Measurements from ENCODE around the gene PLPPR4. TPM values are rescaled to one million over a fixed set of nuclear protein-coding genes. Genes with fewer than 3 reads are reported as not detected.

Gene PLPPR4
- total RNA-seq, 1 experiment from 2014 or later, result not detected

DNA sequence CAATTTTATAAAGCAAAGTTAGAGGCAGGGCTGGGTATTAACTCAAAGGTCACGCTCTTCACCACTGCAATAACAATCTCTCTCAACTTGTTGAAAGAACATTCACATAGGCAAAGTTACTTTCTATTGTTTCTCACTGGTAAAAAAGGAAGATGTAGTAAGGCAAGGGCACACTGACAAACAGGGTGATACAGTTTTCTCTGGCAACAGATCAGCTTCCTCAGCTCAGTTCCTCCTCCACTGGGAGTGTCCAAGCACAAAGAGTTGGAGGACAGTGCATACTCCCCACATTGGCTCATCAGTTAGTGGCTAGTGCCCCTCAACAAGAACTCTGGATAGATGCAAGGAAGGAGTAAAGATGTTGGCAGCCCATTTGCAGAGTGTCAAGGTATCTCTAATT is 3.7 kb downstream of the PLPPR4 start:
- Mint-ChIP-seq H3K9me3 (ENCODE audit: unreplicated experiment) (no peaks in the 10 kb centered on the region), H3K27me3 (ENCODE audit: insufficient read depth, unreplicated experiment) (peaks cover 2% of the 10 kb centered on the region), H3K36me3 (ENCODE audit: insufficient read depth, unreplicated experiment) (no peaks in the 10 kb centered on the region), H3K27ac (ENCODE audit: unreplicated experiment) (no peak overlapping the region), H3K4me3 (ENCODE audit: unreplicated experiment) (no peak overlapping the region), H3K4me1 (ENCODE audit: low read depth, unreplicated experiment) (no peaks in the 10 kb centered on the region)
- CTCF ChIA-PET, result no interaction called here
- intact Hi-C loops (cut with micrococcal nuclease; ENCODE audit: unreplicated experiment), result no loop called here
- H3K9me3 ChIP-seq, result no peaks in the 10 kb centered on the region
- no peak overlapping the region for H3K4me3 ChIP-seq (ENCODE audit: low read depth, low read length)
- DNase-seq, result no peak
- BruUV-seq (replicated peaks), result no TSS peak
- TF ChIP-seq CTCF (IDR thresholded peaks at IDR 0.05; ENCODE audit: insufficient read depth in 1 of 2, low read depth in 1 of 2, low read length in 1 of 2, severe bottlenecking in 1 of 2, unreplicated experiment in 1 of 2), result no peak
- H3K36me3 ChIP-seq (ENCODE audit: control insufficient read depth, insufficient read depth, low read length), result no peaks in the 10 kb centered on the region
- no peaks in the 10 kb centered on the region for H3K27me3 ChIP-seq (replicated peaks; ENCODE audit: control insufficient read depth, insufficient read depth, low read length)
- POLR2A ChIA-PET, result no interaction called here
- no peaks in the 10 kb centered on the region for H3K4me1 ChIP-seq

DNA sequence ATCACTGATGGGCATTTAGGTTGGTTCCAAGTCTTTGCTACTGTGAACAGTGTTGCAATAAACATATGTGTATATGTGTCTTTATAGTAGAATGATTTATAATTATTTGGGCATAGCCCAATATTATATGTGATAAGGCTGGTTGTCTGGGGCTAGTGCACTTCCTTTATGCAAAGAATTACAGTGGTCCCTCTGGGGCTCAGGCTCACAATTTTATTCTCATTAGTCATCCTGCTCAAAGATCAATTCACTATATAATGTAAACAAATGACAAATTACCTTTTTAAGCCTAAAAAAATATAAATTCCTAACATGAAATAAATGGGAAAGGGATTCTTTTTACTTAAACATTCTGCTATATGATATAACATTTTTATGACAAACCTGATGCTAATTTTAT is 5.0 kb downstream of the PLPPR4 start:
- H3K27me3 ChIP-seq (replicated peaks; ENCODE audit: control insufficient read depth, insufficient read depth, low read length), result no peaks in the 10 kb centered on the region
- TF ChIP-seq CTCF (IDR thresholded peaks at IDR 0.05; ENCODE audit: insufficient read depth in 1 of 2, low read depth in 1 of 2, low read length in 1 of 2, severe bottlenecking in 1 of 2, unreplicated experiment in 1 of 2), result no peak
- Mint-ChIP-seq H3K36me3 (ENCODE audit: insufficient read depth, unreplicated experiment) (no peaks in the 10 kb centered on the region), H3K9me3 (ENCODE audit: unreplicated experiment) (no peaks in the 10 kb centered on the region), H3K27ac (ENCODE audit: unreplicated experiment) (no peak overlapping the region), H3K4me3 (ENCODE audit: unreplicated experiment) (no peak overlapping the region), H3K27me3 (ENCODE audit: insufficient read depth, unreplicated experiment) (no peaks in the 10 kb centered on the region), H3K4me1 (ENCODE audit: low read depth, unreplicated experiment) (no peaks in the 10 kb centered on the region)
- no TSS peak for BruUV-seq (replicated peaks)
- intact Hi-C loops (cut with micrococcal nuclease; ENCODE audit: unreplicated experiment), result no loop called here
- H3K36me3 ChIP-seq (ENCODE audit: control insufficient read depth, insufficient read depth, low read length), result no peaks in the 10 kb centered on the region
- no peak overlapping the region for H3K4me3 ChIP-seq (ENCODE audit: low read depth, low read length)
- CTCF ChIA-PET, result no interaction called here
- POLR2A ChIA-PET, result no interaction called here
- H3K4me1 ChIP-seq, result no peaks in the 10 kb centered on the region
- no peak for DNase-seq
- no peaks in the 10 kb centered on the region for H3K9me3 ChIP-seq

DNA sequence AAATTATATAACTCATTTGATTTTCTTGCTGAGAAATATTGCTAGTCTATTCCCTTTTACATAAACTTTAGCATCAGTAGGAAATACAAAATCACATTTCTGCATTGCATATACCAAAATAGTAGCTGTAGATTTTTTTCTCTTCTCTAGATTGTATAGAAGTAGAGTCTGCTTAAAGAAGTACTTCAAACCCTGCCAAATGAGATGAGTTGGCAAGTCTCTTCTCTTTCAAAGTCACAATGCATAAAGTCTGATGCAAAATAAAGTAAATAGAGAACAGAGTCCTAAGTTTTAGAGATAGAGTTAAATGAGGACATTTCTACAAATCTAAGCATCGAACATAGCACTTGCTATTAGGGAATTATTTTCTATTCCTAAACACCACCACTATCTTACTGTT is 6.4 kb downstream of the PLPPR4 start:
- intact Hi-C loops (cut with micrococcal nuclease; ENCODE audit: unreplicated experiment), result no loop called here
- no peaks in the 10 kb centered on the region for H3K4me1 ChIP-seq
- Mint-ChIP-seq H3K27me3 (ENCODE audit: insufficient read depth, unreplicated experiment) (no peaks in the 10 kb centered on the region), H3K27ac (ENCODE audit: unreplicated experiment) (no peak overlapping the region), H3K4me3 (ENCODE audit: unreplicated experiment) (no peak overlapping the region), H3K4me1 (ENCODE audit: low read depth, unreplicated experiment) (no peaks in the 10 kb centered on the region), H3K9me3 (ENCODE audit: unreplicated experiment) (no peaks in the 10 kb centered on the region), H3K36me3 (ENCODE audit: insufficient read depth, unreplicated experiment) (no peaks in the 10 kb centered on the region)
- TF ChIP-seq CTCF (IDR thresholded peaks at IDR 0.05; ENCODE audit: insufficient read depth in 1 of 2, low read depth in 1 of 2, low read length in 1 of 2, severe bottlenecking in 1 of 2, unreplicated experiment in 1 of 2), result no peak
- no peaks in the 10 kb centered on the region for H3K9me3 ChIP-seq
- ChIA-PET POLR2A (no interaction called here), CTCF (interaction anchor here (0.7 kb wide), 1 partner anchor 15 kb away, joined by 3 read pairs; no protein-coding TSS in a partner anchor)
- H3K36me3 ChIP-seq (ENCODE audit: control insufficient read depth, insufficient read depth, low read length), result no peaks in the 10 kb centered on the region
- no peak for DNase-seq
- no peaks in the 10 kb centered on the region for H3K27me3 ChIP-seq (replicated peaks; ENCODE audit: control insufficient read depth, insufficient read depth, low read length)
- no peak overlapping the region for H3K4me3 ChIP-seq (ENCODE audit: low read depth, low read length)
- no TSS peak for BruUV-seq (replicated peaks)

Measured in Caco-2 (cell line).